ENCODE results near the gene NTNG2. TPM values are rescaled to one million over a fixed set of nuclear protein-coding genes. Genes with fewer than 3 reads are reported as not detected.

Gene NTNG2
- total and polyA plus RNA-seq, 8 donors, result 0.27 to 4.6 (median 1.0) TPM

- H3K4me1 ChIP-seq, result peaks cover 3 to 18% of the 10 kb centered on the region in 2 donors
- intact Hi-C loops (cut with DNase I), result loop anchor here in 1 of 2 donors (10.0 kb wide), 2 partner anchors 64 to 66 kb away; no protein-coding TSS in a partner anchor
- no peak for ATAC-seq
- no peak overlapping the region for H3K27ac ChIP-seq
- H3K4me3 ChIP-seq, result no peak overlapping the region
- H3K9me3 ChIP-seq, result no peaks in the 10 kb centered on the region
- DNase-seq, result peak in 2 of 4 donors; percentile 35 to 50
- no peaks in the 10 kb centered on the region for H3K36me3 ChIP-seq
- no peak for TF ChIP-seq CTCF (IDR thresholded peaks at IDR 0.05)
- peaks cover 36 to 79% of the 10 kb centered on the region in 2 donors for H3K27me3 ChIP-seq
These were observed 6.5 kb downstream of the NTNG2 start for GRCh38 chr9:132168347-132168746.

- no peaks in the 10 kb centered on the region for H3K9me3 ChIP-seq
- intact Hi-C loops (cut with DNase I), result loop anchor here in 1 of 2 donors (10.0 kb wide), 2 partner anchors 64 to 66 kb away; no protein-coding TSS in a partner anchor
- H3K4me1 ChIP-seq, result peaks cover 0 to 13% of the 10 kb centered on the region in 2 donors
- no peak overlapping the region for H3K27ac ChIP-seq
- H3K27me3 ChIP-seq, result peaks cover 31 to 74% of the 10 kb centered on the region in 2 donors
- H3K4me3 ChIP-seq, result no peak overlapping the region
- H3K36me3 ChIP-seq, result no peaks in the 10 kb centered on the region
- DNase-seq (peak in 1 of 4 donors; percentile 54), ATAC-seq (no peak)
- TF ChIP-seq CTCF (IDR thresholded peaks at IDR 0.05), result no peak
These were observed 7.0 kb downstream of the NTNG2 start for GRCh38 chr9:132168851-132169250.

- no peak overlapping the region for H3K4me3 ChIP-seq
- DNase-seq, result peak in 3 of 4 donors; percentile 44 to 93 (median 56)
- peak; percentile 87 for ATAC-seq
- peaks cover 0 to 3% of the 10 kb centered on the region in 2 donors for H3K36me3 ChIP-seq
- TF ChIP-seq CTCF (IDR thresholded peaks at IDR 0.05), result peak; percentile 79 to 95
- H3K27ac ChIP-seq, result no peak overlapping the region
- H3K27me3 ChIP-seq, result peaks cover 22 to 64% of the 10 kb centered on the region in 2 donors
- intact Hi-C loops (cut with DNase I), result loop anchor here in 1 of 2 donors (10.0 kb wide), 2 partner anchors 65 kb away; no protein-coding TSS in a partner anchor
- peaks cover 0 to 3% of the 10 kb centered on the region in 2 donors for H3K4me1 ChIP-seq
- no peaks in the 10 kb centered on the region for H3K9me3 ChIP-seq
These were observed 8.0 kb downstream of the NTNG2 start for GRCh38 chr9:132169672-132170392.

DNA sequence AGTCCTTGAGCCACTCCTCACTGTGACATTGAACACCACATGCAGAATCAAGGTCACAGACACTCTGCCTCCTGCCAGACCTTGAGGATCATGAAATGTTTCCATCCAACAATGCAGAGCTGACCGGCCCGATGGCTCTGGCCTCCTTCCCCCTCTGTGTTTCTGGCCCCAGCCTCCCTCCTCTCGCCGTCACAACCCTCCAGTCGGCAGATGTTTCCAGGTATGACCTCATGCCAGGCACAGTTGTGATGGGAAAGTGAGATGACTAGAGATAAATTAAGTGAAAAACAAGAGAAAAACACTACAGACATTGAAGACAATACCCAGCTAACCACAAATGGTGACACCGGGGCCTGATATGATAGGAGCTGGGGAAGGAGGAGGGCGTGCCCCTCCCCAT, 9.8 kb downstream of the NTNG2 start:
- Histone ChIP-seq H3K4me3 (no peak overlapping the region), H3K9me3 (no peaks in the 10 kb centered on the region), H3K36me3 (peaks cover 0 to 3% of the 10 kb centered on the region in 2 donors), H3K27ac (no peak overlapping the region), H3K4me1 (no peaks in the 10 kb centered on the region), H3K27me3 (peaks cover 4 to 46% of the 10 kb centered on the region in 2 donors)
- intact Hi-C loops (cut with DNase I), result no loop called here
- no peak for ATAC-seq
- no peak for TF ChIP-seq CTCF (IDR thresholded peaks at IDR 0.05)
- DNase-seq, result no peak

DNA sequence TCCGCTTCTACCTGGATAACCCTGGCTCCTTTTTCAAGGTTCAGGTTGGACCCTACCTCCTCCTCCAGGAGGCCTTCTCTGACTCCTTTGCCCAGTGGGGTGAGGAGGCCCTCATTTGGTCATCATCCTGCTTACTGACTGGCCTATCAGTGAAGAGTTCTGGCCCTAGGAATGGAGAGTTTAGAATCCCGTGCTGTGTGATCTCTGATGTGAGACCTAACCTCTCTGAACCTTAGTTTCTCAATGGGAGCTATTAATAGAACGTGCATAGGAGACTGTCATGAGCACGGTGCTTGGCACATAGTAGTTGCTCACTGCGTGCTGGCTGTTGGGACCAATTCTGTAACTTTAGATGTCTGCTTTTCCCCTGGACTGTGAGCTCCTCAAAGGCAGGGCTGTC, 10.3 kb downstream of the NTNG2 start:
- no peak overlapping the region for H3K4me3 ChIP-seq
- H3K36me3 ChIP-seq, result peaks cover 0 to 3% of the 10 kb centered on the region in 2 donors
- DNase-seq (no peak), ATAC-seq (no peak)
- no peaks in the 10 kb centered on the region for H3K4me1 ChIP-seq
- H3K9me3 ChIP-seq, result no peaks in the 10 kb centered on the region
- H3K27me3 ChIP-seq, result peaks cover 0 to 41% of the 10 kb centered on the region in 2 donors
- TF ChIP-seq CTCF (IDR thresholded peaks at IDR 0.05), result no peak
- intact Hi-C loops (cut with DNase I), result no loop called here
- no peak overlapping the region for H3K27ac ChIP-seq
